ENCODE data around the gene DEFB121.

GRCh38 chr20:31452575-31452974 lies 46.6 kb upstream of the DEFB121 start:
- TF ChIP-seq PATZ1 (CRISPR knock-in tag; IDR thresholded peaks at IDR 0.05; ENCODE audit: borderline replicate concordance) = no peak
- TF ChIP-seq RARB (CRISPR knock-in tag; IDR thresholded peaks at IDR 0.05) = no peak
- TF ChIP-seq ZC3H10 (CRISPR knock-in tag; IDR thresholded peaks at IDR 0.05) = no peak
- no peak for TF ChIP-seq ZNF565 (CRISPR knock-in tag; conservative IDR thresholded peaks at IDR 0.05; ENCODE audit: low read depth)
- TF ChIP-seq ARNTL (CRISPR knock-in tag; IDR thresholded peaks at IDR 0.05; ENCODE audit: borderline replicate concordance, low read depth) = no peak
- TF ChIP-seq CSRNP3 (CRISPR knock-in tag; IDR thresholded peaks at IDR 0.05) = no peak

All from SK-N-SH treated with all-trans-retinoic acid at 6 μM for 48 hours (cell line).